BJ (cell line): ENCODE results near the gene RCSD1. TPM values are rescaled to one million over a fixed set of nuclear protein-coding genes. Genes with fewer than 3 reads are reported as not detected.

Source experiments
- CTCF ChIA-PET: fragments of 350-600 bp; formaldehyde crosslinking; extraction: SDS; loops from one replicate; lab custom pipeline; 2021; ENCODE audit warnings: antibody characterized with exemption, inconsistent platforms; lab: Yijun Ruan, JAX
- POLR2A ChIA-PET: fragments of 300-600 bp; sonication (Branson Sonifier 250); formaldehyde crosslinking; extraction: SDS; loops from one replicate; lab custom pipeline; 2021; ENCODE audit warnings: antibody characterized with exemption; lab: Charles Lee
- DNase-seq: peaks from one replicate; pipeline ENCODE4 v3.0.0-alpha.2; 2011; ENCODE audit warnings: low read depth
- H3K27me3 ChIP-seq: 2 replicates; pipeline ENCODE4 v1.6.0; 2011; ENCODE audit warnings: low read length; ENCODE audit not compliant: control insufficient read depth, insufficient read depth
- H3K36me3 ChIP-seq: 2 replicates; pipeline ENCODE4 v1.5.1; 2011; ENCODE audit warnings: low read length; ENCODE audit not compliant: control insufficient read depth, insufficient read depth
- H3K4me3 ChIP-seq: 2 replicates; pipeline ENCODE4 v1.5.1; 2011; ENCODE audit warnings: low read depth, mild to moderate bottlenecking, control low read depth, low read length
- CTCF ChIP-seq: IDR thresholded peaks from 2 replicates; pipeline ENCODE4 v1.5.1; 2011; ENCODE audit warnings: low read depth, mild to moderate bottlenecking, control low read depth, inconsistent platforms, low read length, moderate library complexity; ENCODE audit not compliant: insufficient read depth
- polyA plus RNA-seq: library from polyadenylated mRNA; depleted of rRNA; stranded (reverse); fragments of >200 nt; gene quantifications from 2 replicates; pipeline ENCODE4 v1.2.3, GENCODE V29; 2011

RCSD1 gene
- polyA plus RNA-seq, 1 experiment, result not detected

- CTCF ChIA-PET, result interaction anchor here (0.8 kb wide), 2 partner anchors 12 to 14 kb away, joined by 3 to 4 read pairs; no protein-coding TSS in a partner anchor
- DNase-seq, result no peak
- no peaks in the 10 kb centered on the region for H3K36me3 ChIP-seq
- no peak overlapping the region for H3K4me3 ChIP-seq
- TF ChIP-seq CTCF, result no peak
- peaks cover 10% of the 10 kb centered on the region for H3K27me3 ChIP-seq
- POLR2A ChIA-PET, result no interaction called here
Observed at GRCh38 chr1:167701510-167701909, 71.5 kb downstream of the RCSD1 start.

- H3K4me3 ChIP-seq, result no peak overlapping the region
- DNase-seq, result no peak
- TF ChIP-seq CTCF, result no peak
- no peaks in the 10 kb centered on the region for H3K36me3 ChIP-seq
- H3K27me3 ChIP-seq, result peaks cover 10% of the 10 kb centered on the region
- ChIA-PET POLR2A (interaction anchor here (0.7 kb wide), 1 partner anchor 44 kb away, joined by 4 read pairs; no protein-coding TSS in a partner anchor), CTCF (interaction anchor here (1.9 to 2.8 kb wide), 3 partner anchors 12 to 148 kb away, joined by 6 to 12 read pairs (median 6); no protein-coding TSS in a partner anchor)
Observed at GRCh38 chr1:167703557-167703956, 73.5 kb downstream of the RCSD1 start.

- no peak for TF ChIP-seq CTCF
- Histone ChIP-seq H3K27me3 (peaks cover 12% of the 10 kb centered on the region), H3K4me3 (no peak overlapping the region), H3K36me3 (no peaks in the 10 kb centered on the region)
- ChIA-PET POLR2A (no interaction called here), CTCF (interaction anchor here (0.6 to 2.8 kb wide), 4 partner anchors 11 to 488 kb away, joined by 3 to 12 read pairs (median 6); no protein-coding TSS in a partner anchor)
- no peak for DNase-seq
Observed at GRCh38 chr1:167704715-167705114, 74.7 kb downstream of the RCSD1 start.

- no peak for TF ChIP-seq CTCF
- Histone ChIP-seq H3K4me3 (no peak overlapping the region), H3K36me3 (no peaks in the 10 kb centered on the region), H3K27me3 (peaks cover 12% of the 10 kb centered on the region)
- POLR2A ChIA-PET, result no interaction called here
- CTCF ChIA-PET, result interaction anchor here (0.5 to 1.9 kb wide), 4 partner anchors 10 to 389 kb away, joined by 3 to 6 read pairs (median 4); no protein-coding TSS in a partner anchor
- no peak for DNase-seq
Observed at GRCh38 chr1:167705250-167705649, 75.2 kb downstream of the RCSD1 start.

- Histone ChIP-seq H3K36me3 (no peaks in the 10 kb centered on the region), H3K4me3 (no peak overlapping the region), H3K27me3 (peaks cover 12% of the 10 kb centered on the region)
- ChIA-PET POLR2A (no interaction called here), CTCF (interaction anchor here (1.4 to 1.5 kb wide), 2 partner anchors 18 to 106 kb away, joined by 3 to 5 read pairs; no protein-coding TSS in a partner anchor)
- TF ChIP-seq CTCF, result no peak
- no peak for DNase-seq
Observed at GRCh38 chr1:167706363-167706762, 76.3 kb downstream of the RCSD1 start.
